HG03280 (cell line): Measurements from ENCODE around the gene GLI1.
"Not testable (repeated sequence)": the region's sequence is repeated elsewhere in the genome, so short reads cannot be mapped to it uniquely, and the experiment has no call there.

Source experiments
- ATAC-seq: cut with Tn5 transposase; IDR thresholded peaks from one replicate; pipeline ENCODE4 v1.9.1; 2021; ENCODE audit warnings: mild to moderate bottlenecking, moderate library complexity; ENCODE audit not compliant: unreplicated experiment

GLI1 gene

DNA sequence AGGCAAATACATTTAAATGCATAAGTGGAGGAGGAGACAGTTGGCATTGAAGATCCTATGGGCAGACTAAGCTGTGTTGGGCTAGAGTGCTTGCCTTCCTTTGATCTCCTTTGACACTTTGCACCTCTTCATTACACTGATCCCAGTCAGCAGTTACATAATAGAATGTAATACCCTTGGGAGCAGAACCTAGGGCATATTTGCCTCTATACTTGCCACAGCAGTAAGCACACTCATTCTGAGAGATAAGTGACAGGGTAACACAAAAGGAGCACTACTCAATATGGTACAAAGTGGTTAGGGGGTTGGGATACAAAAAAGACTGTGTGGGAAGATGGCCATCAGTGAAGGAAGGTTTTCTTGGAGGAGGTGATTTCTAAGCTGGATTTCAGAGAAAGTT lies 37.2 kb downstream of the GLI1 start:
- no peak for ATAC-seq

DNA sequence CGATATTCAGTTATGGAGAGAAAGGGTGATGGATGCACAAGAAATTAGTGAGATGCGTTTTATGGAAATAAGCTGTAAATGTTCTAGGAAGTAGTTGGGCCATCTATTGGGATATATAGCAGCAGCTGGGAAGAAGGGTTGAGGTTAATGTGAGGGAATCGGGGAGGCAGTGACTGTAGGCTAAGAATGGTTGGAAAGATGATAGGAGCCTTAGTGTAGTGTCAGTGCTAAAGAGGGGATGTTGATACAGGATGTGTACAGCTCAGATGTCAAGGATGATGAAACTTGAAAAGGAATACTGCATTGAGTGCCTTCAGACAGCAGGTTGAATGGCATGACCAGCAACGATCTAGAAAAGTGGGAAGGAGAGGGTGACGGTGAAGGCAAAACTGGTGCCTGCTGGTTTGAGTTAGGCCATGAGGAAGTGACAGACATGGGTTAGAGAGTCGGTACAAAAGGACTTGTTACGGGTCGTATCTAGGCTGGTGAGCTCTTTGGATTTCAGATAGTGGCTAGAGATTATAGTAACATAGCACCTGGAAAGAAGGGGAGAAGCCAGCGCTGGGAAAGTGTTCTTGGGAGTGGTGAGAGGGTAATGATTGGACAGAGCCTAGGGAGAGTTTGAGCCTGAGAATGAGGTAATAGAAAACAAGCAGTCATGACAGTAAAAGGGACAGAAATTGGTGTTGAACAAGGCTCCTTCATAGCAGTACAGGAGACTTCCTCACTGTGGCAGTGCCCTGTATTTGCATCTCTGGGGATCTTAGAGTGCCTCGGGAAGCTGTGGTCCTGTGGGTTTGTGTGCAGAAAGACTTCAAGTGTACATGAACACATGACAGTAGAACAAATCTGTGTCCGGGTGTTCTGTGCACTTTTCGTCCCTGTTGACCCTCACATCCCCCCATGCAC lies 37.9 kb downstream of the GLI1 start:
- no peak for ATAC-seq

DNA sequence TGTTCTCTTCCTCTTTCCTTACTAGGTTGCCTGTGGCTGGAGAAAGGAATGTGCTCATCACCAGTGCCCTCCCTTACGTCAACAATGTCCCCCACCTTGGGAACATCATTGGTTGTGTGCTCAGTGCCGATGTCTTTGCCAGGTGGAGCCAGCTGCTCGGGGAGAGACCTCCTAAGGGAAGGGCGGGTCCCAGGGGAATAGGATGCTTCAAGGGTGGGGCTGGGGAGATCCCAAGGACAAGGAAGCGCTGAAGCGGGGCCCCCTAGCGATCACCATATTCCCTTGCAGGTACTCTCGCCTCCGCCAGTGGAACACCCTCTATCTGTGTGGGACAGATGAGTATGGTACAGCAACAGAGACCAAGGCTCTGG lies 38.5 kb downstream of the GLI1 start:
- no peak for ATAC-seq

DNA sequence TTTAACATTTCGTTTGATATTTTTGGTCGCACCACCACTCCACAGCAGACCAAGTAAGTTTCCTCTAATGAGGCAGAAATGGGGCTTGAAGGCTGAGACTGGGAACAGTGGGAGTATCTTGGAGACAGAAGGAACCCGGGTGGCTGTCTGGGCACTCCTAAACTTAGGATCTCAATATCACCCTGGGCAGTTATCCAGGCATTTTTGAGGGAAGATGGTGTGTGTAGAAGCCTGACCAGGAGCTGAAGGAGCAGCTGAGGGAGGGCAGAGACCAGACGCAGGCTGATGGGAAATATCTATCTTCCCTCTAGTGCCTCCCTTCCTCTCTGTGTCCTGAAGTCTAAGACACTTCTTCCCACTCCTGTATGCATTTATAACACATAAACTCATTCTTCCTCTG lies 39.0 kb downstream of the GLI1 start:
- no peak for ATAC-seq

DNA sequence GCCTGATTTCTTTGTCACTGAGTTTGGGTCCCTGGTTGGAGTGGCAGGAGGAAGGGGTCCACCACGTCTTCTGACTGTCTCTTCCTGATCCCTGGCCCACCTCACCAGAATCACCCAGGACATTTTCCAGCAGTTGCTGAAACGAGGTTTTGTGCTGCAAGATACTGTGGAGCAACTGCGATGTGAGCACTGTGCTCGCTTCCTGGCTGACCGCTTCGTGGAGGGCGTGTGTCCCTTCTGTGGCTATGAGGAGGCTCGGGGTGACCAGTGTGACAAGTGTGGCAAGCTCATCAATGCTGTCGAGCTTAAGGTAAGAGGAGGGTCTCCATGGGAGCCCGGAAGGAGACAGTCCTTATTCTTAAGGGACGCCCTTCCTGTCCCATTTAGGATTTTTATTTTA lies 40.6 kb downstream of the GLI1 start:
- no peak for ATAC-seq

DNA sequence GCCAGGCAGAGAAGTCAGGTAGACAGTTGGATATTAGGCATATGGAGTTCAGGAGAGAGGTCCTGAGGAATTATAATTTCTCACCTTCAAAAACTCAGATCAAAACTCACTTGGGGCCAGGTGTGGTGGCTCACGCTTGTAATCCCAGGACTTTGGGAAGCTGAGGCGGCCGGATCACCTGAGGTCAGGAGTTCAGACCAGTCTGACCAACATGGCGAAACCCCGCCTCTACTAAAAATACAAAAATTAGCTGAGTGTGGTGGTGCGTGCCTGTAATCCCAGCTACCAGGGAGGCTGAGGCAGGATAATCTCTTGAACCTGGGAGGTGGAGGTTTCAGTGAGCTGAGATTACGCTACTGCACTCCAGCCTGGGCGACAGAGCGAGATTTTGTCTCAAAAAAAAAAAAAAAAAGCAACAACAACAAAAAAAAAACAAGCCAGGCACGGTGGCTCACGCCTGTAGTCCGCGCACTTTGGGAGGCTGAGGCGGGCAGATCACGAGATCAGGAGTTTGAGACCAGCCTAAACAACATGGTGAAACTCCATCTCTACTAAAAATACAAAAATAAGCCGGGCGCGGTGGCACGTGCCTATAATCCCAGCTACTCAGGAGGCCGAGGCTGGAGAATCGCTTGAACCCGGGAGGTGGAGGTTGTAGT lies 42.9 kb downstream of the GLI1 start:
- not testable (repeated sequence) for ATAC-seq

DNA sequence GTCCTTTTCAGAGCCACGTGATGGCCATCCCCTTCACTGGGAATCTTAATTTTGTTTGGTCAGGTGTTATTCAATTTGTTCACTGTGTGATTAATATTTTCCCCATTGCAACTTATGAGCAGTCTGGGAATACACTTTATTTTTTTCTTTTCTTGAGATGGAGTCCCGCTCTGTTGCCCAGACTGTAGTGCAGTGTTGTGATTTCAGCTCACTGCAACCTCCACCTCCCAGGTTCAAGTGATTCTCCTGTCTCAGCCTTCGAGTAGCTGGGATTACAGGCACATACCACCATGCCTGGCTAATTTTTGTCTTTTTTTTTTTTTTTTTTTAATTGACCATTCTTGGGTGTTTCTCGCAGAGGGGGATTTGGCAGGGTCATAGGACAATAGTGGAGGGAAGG lies 47.0 kb downstream of the GLI1 start:
- not testable (repeated sequence) for ATAC-seq

DNA sequence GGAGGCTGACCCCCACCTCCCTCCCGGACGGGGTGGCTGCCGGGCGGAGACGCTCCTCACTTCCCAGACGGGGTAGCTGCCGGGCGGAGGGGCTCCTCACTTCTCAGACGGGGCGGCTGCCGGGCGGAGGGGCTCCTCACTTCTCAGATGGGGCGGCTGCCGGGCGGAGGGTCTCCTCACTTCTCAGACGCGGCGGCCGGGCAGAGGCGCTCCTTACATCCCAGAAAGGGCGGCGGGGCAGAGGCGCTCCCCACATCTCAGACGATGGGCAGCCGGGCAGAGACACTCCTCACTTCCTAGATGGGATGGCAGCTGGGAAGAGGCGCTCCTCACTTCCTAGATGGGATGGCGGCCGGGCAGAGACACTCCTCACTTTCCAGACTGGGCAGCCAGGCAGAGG lies 48.2 kb downstream of the GLI1 start:
- ATAC-seq = not testable (repeated sequence)

DNA sequence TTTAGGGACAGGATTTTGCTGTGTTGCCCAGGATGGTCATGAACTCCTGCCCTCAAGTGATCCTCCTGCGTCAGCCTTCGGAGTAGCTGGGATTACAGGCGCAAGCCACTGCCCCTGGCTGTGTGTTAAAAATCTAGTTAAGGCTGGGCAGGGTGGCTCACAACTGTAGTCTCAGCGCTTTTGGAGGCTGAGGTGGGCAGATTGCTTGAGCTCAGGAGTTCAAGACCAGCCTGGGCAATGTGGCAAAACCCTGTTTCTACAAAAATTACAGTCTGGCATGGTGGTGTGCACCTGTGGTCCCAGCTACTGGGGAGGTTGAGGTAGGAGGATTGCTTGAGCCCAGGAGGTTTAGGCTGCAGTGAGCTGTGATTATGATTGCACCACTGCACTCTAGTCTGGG lies 51.6 kb downstream of the GLI1 start:
- ATAC-seq = no peak

DNA sequence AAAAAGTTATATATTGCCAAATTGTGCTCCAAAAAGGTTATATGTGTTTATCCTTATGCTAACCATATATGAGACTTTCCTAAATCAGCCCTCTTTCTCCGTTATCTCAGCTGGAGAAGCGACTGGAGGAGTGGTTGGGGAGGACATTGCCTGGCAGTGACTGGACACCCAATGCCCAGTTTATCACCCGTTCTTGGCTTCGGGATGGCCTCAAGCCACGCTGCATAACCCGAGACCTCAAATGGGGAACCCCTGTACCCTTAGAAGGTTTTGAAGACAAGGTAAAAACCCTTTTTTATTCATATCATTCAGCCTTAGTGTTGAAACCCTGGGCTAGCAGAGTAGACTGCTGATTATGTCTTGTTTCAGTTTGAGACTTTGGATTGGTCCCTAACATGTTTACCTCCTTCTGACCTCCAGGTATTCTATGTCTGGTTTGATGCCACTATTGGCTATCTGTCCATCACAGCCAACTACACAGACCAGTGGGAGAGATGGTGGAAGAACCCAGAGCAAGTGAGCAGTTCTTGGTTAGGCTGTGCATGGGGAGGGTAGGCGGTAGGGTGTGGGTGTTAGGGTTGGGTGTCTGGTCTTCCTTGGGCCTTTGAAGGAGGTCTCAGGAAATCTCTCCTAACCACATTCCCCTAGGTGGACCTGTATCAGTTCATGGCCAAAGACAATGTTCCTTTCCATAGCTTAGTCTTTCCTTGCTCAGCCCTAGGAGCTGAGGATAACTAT lies 52.2 kb downstream of the GLI1 start:
- no peak for ATAC-seq

DNA sequence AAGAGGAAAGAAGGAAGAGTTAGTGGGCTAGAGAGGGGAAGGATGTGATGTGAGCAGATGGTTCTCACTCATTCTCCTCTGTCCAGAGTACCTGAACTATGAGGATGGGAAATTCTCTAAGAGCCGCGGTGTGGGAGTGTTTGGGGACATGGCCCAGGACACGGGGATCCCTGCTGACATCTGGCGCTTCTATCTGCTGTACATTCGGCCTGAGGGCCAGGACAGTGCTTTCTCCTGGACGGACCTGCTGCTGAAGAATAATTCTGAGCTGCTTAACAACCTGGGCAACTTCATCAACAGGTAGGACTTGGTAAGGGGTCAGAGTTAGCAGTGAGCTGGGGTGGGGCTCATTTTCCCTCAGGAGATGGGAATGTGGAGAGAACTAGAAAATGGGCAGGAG lies 53.1 kb downstream of the GLI1 start:
- no peak for ATAC-seq

DNA sequence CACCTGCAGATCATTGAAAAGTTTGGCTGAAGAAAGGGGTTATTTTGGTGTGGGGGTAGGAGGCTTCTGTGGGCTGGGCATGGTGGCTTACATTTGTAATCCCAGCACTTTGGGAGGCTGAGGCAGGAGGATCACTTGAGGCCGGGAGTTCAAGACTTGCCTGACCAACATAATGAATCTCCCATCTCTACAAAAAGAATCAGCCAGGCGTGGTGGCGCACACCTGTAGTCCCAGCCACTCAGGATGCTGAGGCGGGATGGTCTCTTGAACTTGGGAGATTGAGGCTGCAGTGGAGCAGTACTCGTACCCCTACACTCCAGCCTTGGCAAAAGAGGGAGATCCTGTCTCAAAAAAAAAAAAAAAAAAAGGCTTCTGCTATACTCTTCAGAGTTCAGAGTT lies 53.7 kb downstream of the GLI1 start:
- no peak for ATAC-seq

DNA sequence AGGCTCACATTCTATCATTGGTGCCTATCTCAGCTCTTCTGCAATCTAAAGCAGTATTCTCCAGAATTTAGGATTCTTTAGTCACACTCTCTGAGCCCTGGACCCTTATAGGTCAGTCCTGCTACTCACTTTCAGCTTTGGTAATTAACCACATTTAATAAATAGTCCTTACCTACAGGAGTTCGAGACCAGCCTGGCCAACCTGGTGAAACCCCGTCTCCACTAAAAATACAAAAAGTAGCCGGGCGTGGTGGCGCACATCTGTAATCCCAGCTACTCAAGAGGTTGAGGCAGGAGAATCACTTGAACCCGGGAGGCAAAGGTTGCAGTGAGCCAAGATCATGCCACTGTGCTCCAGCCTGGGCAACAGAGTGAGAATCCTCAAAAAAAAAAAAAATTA lies 54.1 kb downstream of the GLI1 start:
- not testable (repeated sequence) for ATAC-seq

DNA sequence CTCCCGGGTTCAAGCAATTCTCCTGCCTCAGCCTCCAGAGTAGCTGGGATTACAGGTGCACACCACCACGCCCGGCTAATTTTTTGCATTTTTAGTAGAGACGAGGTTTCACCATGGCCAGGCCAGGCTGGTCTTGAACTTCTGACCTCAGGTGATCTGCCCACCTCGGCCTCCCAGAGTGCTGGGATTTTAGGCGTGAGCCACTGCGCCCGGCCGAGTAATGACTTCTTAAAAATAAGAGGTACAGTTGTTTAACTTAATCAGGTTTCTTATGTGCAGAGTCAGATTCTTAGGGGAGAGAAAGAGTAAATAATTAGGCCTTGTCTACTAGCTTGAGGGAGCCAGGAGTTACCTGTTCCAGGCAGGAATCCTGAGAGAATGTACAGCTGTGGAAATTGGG lies 54.7 kb downstream of the GLI1 start:
- ATAC-seq = not testable (repeated sequence)

DNA sequence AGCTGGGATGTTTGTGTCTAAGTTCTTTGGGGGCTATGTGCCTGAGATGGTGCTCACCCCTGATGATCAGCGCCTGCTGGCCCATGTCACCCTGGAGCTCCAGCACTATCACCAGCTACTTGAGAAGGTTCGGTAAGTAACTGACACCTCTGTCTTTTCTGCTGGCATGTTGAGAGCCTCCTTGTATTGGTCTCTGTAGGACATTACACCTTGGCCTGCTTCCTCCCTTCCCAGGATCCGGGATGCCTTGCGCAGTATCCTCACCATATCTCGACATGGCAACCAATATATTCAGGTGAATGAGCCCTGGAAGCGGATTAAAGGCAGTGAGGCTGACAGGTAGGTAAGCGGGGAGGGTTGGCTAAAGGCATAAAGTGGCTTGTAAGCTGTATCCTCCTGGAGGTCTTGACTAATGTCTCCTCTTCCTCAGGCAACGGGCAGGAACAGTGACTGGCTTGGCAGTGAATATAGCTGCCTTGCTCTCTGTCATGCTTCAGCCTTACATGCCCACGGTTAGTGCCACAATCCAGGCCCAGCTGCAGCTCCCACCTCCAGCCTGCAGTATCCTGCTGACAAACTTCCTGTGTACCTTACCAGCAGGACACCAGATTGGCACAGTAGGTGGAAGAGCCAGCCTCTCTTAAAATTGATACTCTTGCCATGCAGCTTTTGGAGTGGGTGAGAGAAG lies 55.3 kb downstream of the GLI1 start:
- ATAC-seq = no peak

DNA sequence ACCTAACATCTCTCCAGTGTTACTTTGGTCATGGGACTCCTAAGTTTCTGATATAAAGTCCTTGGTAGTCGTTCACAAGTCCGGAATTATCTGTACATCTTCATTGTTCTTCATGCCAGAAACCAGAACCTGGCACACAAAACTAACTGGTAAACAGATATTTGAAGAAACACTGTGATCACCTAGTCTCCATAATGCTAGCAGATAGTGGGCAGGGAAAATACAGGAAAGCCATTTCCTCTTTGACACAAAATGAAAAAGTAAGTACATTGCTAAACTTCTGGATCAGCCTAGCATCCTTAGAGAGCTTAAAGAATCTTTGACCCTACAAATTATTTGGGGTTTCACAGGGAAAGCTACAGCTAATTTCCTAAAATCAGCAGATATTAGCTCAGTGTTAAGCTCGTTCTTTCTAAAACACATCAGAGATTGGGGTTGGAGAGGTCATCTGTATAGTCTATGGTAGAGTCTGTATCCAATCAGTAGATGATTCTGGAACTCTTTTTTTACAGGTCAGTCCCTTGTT lies 55.9 kb downstream of the GLI1 start:
- no peak for ATAC-seq

DNA sequence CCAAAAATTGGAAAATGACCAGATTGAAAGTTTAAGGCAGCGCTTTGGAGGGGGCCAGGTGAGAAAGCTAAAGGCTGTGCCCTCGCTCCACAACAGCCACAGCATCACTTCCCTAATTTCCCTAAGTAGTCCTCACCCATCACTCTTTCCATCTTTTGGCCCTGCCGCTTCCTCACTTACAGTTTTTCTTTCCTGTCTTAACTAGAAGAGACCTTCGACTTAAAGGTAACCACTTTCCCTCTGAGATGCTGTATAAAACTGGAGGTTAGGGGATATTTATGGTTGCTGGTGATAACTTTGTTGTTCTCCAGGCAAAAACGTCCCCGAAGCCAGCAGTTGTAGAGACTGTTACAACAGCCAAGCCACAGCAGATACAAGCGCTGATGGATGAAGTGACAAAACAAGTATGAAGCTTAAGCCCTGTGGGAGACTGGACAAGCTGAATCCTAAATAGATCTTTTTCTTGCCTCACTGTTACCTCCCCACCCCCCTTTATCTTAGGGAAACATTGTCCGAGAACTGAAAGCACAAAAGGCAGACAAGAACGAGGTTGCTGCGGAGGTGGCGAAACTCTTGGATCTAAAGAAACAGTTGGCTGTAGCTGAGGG lies 56.5 kb downstream of the GLI1 start:
- ATAC-seq = no peak

DNA sequence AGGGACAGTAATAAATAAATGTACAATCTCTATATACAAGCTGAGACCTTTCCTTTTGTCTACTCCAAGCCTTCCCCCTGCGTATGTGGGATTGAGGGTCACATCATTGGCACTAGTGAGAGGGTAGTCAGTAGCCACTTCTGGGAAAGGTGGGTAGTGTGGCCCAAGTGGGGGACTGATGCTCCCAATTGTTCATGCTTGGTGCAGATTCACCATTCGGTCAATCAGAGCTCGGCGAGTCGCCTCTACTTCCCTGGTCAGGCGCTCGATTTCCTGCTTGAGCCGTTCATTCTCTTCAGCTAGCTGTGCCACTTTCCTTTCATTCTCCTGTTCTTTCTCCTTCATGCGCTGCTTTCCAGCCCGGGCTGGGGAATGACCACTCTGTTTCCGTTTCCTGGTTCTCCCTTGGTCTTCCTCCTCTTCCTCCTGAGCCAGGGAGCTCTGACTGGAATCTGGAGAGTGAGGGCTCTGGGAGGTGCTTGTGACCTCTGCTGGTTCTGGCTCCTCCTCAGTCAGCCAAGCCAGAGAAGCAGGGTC lies 57.1 kb downstream of the GLI1 start:
- ATAC-seq = no peak

DNA sequence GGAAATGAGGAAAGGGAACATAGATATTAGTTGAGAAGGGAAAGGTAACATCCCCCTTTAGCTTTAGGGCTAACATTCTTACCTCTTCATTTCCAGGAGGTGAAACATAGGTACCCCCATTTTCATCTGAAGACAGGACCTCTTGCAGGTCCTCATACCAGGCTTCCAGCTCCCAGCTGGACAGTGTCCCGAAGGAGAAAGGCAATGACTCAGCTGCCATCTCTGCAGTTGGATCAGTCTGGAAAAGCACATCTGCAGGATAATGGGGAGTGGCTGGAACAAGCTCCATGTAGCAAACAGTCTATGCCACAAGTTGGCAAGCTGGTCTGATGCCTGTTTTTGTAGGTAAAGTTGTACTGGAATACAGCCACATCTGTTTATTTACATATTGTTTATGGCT lies 57.6 kb downstream of the GLI1 start:
- no peak for ATAC-seq

DNA sequence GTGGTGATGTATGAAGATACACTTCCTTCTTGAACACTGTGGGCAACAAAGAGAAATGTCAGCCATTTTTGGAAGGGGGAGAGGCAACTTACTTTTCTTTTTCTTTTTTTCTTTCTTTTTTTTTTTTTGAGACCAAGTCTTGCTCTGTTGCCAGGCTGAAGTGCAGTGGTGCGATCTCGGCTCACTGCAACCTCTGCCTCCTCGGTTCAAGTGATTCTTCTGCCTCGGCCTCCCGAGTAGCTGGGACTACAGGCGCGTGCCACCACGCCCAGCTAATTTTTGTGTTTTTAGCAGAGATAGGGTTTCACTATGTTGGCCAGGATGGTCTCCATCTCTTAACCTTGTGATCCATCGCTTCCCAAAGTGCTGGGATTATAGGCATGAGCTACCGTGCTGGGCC lies 58.1 kb downstream of the GLI1 start:
- not testable (repeated sequence) for ATAC-seq
